ENCODE data around the gene C3orf20. TPM values are rescaled to one million over a fixed set of nuclear protein-coding genes. Genes with fewer than 3 reads are reported as not detected.

The C3orf20 gene
- total RNA-seq, 4 donors from 2014 or later: not detected

GRCh38 chr3:14703128-14703750 is 28.3 kb downstream of the C3orf20 start:
- 80 to 90% methylated on average over 2 of the region's 9 CpGs for WGBS, 2 donors
- intact Hi-C loops (cut with DNase I): no loop called here
- DNase-seq: no peak

GRCh38 chr3:14703791-14704190 is 28.9 kb downstream of the C3orf20 start:
- Histone ChIP-seq H3K27ac (no peak overlapping the region), H3K27me3 (no peaks in the 10 kb centered on the region), H3K4me3 (no peak overlapping the region), H3K36me3 (no peaks in the 10 kb centered on the region), H3K9me3 (no peaks in the 10 kb centered on the region), H3K4me1 (no peaks in the 10 kb centered on the region)
- WGBS, 2 donors: 79 to 90% methylated on average over 2 of the region's 3 CpGs
- intact Hi-C loops (cut with DNase I): no loop called here
- no peak for DNase-seq
- no peak for TF ChIP-seq CTCF (IDR thresholded peaks at IDR 0.05)
- no peak for TF ChIP-seq POLR2A (IDR thresholded peaks at IDR 0.05)

More at GRCh38 chr3:14703128-14703750, 28.3 kb downstream of the C3orf20 start:
- Histone ChIP-seq H3K4me3 (no peak overlapping the region), H3K9me3 (no peaks in the 10 kb centered on the region), H3K4me1 (no peaks in the 10 kb centered on the region), H3K27me3 (no peaks in the 10 kb centered on the region), H3K27ac (no peak overlapping the region), H3K36me3 (no peaks in the 10 kb centered on the region)
- no peak for TF ChIP-seq CTCF (IDR thresholded peaks at IDR 0.05)
- no peak for TF ChIP-seq POLR2A (IDR thresholded peaks at IDR 0.05)

- Histone ChIP-seq H3K4me1 (no peaks in the 10 kb centered on the region), H3K4me3 (no peak overlapping the region), H3K36me3 (no peaks in the 10 kb centered on the region), H3K9me3 (no peaks in the 10 kb centered on the region), H3K27me3 (no peaks in the 10 kb centered on the region), H3K27ac (no peak overlapping the region)
- WGBS, 2 donors: 69 to 84% methylated on average over 5 of the region's 5 CpGs
- TF ChIP-seq POLR2A (IDR thresholded peaks at IDR 0.05) (no peak), CTCF (IDR thresholded peaks at IDR 0.05) (no peak)
- no peak for DNase-seq
- intact Hi-C loops (cut with DNase I): no loop called here
Measured at GRCh38 chr3:14706096-14706495, 31.2 kb downstream of the C3orf20 start.

GRCh38 chr3:14716591-14716990 is 41.6 kb downstream of the C3orf20 start:
- Histone ChIP-seq H3K36me3 (no peaks in the 10 kb centered on the region), H3K9me3 (peaks cover 0 to 16% (median 0%) of the 10 kb centered on the region in 3 donors), H3K27me3 (no peaks in the 10 kb centered on the region), H3K27ac (no peak overlapping the region), H3K4me1 (no peaks in the 10 kb centered on the region), H3K4me3 (no peak overlapping the region)
- intact Hi-C loops (cut with DNase I): no loop called here
- no peak for DNase-seq
- 45% methylated on average over 1 of the region's 1 CpG; no CpG with 5 or more reads in 1 of the 2 donors for WGBS, 2 donors
- no peak for TF ChIP-seq POLR2A (IDR thresholded peaks at IDR 0.05)
- no peak for TF ChIP-seq CTCF (IDR thresholded peaks at IDR 0.05)

- no peaks in the 10 kb centered on the region for H3K27me3 ChIP-seq
- no peak for DNase-seq
- WGBS, 2 donors: 36 to 38% methylated on average over 1 of the region's 1 CpG
- TF ChIP-seq POLR2A (IDR thresholded peaks at IDR 0.05) (no peak), CTCF (IDR thresholded peaks at IDR 0.05) (no peak)
- no peaks in the 10 kb centered on the region for H3K4me1 ChIP-seq
- H3K27ac ChIP-seq: no peak overlapping the region
- H3K9me3 ChIP-seq: peaks cover 0 to 14% (median 0%) of the 10 kb centered on the region in 3 donors
- intact Hi-C loops (cut with DNase I): no loop called here
- H3K4me3 ChIP-seq: no peak overlapping the region
- no peaks in the 10 kb centered on the region for H3K36me3 ChIP-seq
Measured at GRCh38 chr3:14717307-14717706, 42.4 kb downstream of the C3orf20 start.

Measured in esophagus squamous epithelium (tissue), 5 donors.